IPS-18c (cell line): ENCODE measurements around the gene SOX1.

Experiments used
- H3K4me3 ChIP-seq: 2 replicates; pipeline ENCODE4 v1.7.0; 2013; ENCODE audit warnings: low read depth, mild to moderate bottlenecking, low read length, moderate library complexity; ENCODE audit not compliant: insufficient read depth
- H3K9me3 ChIP-seq: one replicate; pipeline ENCODE4 v1.6.1; 2013; ENCODE audit warnings: mild to moderate bottlenecking, low read length, moderate library complexity; ENCODE audit not compliant: control insufficient read depth, insufficient read depth

Gene SOX1

DNA sequence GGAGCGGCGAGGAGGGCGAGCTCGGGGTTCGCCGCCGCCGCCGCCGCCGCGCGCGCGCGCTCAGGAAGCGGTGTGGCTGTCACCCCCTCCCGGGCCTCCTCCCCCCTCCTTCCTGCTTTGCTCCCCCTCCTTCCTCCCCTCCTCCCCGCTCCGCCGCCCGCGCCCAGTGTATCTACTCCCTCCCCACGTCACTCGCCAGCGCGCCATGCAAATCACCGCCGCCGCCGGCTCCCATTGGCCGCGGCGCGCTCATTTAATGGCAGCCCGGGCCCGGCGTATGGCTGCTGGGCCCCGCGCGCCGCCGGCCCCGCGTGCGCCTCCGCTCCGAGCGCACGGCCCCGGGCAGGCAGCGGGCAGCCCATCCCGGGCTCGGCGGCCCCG, 335 bp upstream of the SOX1 start:
- H3K4me3 ChIP-seq, result peak overlapping the region; percentile 49
- H3K9me3 ChIP-seq, result no peaks in the 10 kb centered on the region

- Histone ChIP-seq H3K4me3 (peak overlapping the region; percentile 31; the same call in 1 of the 2 replicates), H3K9me3 (peaks cover under 1% of the 10 kb centered on the region)
These were observed 1.1 kb downstream of the SOX1 start for GRCh38 chr13:112067871-112068539.

DNA sequence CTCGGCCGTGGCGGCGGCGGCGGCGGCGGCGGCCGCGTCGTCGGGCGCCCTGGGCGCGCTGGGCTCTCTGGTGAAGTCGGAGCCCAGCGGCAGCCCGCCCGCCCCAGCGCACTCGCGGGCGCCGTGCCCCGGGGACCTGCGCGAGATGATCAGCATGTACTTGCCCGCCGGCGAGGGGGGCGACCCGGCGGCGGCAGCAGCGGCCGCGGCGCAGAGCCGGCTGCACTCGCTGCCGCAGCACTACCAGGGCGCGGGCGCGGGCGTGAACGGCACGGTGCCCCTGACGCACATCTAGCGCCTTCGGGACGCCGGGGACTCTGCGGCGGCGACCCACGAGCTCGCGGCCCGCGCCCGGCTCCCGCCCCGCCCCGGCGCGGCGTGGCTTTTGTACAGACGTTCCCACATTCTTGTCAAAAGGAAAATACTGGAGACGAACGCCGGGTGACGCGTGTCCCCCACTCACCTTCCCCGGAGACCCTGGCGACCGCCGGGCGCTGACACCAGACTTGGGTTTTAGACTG, 1.7 kb downstream of the SOX1 start:
- Histone ChIP-seq H3K9me3 (peaks cover 2% of the 10 kb centered on the region), H3K4me3 (peak overlapping the region; percentile 0; the same call in 1 of the 2 replicates)

DNA sequence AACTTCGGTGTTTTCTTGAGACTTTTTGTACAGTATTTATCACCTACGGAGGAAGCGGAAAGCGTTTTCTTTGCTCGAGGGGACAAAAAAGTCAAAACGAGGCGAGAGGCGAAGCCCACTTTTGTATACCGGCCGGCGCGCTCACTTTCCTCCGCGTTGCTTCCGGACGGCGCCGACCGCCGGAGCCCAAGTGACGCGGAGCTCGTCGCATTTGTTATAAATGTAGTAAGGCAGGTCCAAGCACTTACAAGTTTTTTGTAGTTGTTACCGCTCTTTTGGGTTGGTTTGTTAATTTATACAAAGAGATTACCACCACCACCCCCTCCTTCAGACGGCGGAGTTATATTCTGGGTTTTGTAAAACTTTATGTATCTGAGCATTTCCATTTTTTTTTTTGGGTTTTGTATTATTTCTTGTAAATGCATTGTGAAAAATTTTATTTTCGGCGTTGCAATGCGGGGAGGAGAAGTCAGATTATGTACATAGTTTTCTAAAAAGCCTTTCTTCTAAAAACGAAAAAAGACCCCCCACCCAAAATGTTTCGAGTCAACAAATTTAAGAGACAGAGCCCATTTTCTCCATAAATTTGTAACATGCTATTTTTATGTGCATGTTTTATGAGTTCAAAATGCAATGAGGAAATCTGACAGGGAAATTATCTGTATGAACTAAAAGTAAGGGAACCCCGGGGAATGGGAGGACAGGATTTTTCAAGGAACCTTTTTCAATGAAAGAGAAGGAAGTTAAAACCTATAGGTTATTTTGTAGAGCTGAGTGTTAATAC, 2.3 kb downstream of the SOX1 start:
- H3K4me3 ChIP-seq, result peak overlapping the region; percentile 0; the same call in 1 of the 2 replicates
- peaks cover 2% of the 10 kb centered on the region for H3K9me3 ChIP-seq

GRCh38 chr13:112069845-112070251, 2.9 kb downstream of the SOX1 start:
- peaks cover 2% of the 10 kb centered on the region for H3K9me3 ChIP-seq
- no peak overlapping the region; the same call in 1 of the 2 replicates for H3K4me3 ChIP-seq

GRCh38 chr13:112071102-112071722, 4.3 kb downstream of the SOX1 start:
- H3K4me3 ChIP-seq, result no peak overlapping the region
- peaks cover 2% of the 10 kb centered on the region for H3K9me3 ChIP-seq

DNA sequence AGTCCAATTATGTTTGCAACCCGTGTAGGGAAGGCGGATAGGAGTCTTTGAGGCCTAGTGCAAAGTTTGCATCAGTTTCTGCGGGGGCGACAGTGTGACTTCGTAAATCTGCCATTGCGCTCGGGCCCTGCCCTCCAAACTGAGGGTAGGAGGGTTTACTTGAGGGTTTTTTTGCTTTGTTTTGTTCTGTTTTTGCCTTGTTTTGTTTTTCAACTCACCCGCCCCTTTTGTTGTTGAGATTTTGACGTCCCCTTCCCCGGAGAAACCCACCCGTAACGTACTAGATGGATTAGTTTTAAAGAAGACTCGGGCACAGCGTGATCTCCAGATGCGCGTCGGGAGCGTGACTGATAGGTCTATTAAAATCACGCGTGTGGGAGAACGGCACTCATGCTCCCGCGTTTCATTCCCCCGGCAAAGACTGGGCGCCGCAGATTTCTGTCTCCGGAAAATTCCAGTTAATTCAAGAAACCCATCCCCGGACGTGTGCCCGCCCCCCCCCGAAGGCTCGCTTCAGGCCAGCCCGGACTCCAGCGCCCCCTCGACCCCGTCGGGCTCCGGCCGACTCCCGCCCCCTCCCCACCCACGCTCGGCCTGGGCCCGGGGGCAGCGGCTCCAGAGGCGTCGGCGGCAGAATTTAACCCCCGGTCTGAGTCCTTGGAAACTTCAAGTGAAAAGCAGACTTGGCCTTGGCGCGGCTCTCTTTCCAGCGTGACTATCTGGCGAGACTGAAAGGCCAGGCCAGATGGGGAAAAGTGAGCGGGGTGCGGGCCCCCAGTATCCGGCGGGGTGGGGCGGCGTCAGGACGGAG, 5.0 kb downstream of the SOX1 start:
- Histone ChIP-seq H3K4me3 (peak overlapping the region; percentile 58), H3K9me3 (peaks cover 2% of the 10 kb centered on the region)

DNA sequence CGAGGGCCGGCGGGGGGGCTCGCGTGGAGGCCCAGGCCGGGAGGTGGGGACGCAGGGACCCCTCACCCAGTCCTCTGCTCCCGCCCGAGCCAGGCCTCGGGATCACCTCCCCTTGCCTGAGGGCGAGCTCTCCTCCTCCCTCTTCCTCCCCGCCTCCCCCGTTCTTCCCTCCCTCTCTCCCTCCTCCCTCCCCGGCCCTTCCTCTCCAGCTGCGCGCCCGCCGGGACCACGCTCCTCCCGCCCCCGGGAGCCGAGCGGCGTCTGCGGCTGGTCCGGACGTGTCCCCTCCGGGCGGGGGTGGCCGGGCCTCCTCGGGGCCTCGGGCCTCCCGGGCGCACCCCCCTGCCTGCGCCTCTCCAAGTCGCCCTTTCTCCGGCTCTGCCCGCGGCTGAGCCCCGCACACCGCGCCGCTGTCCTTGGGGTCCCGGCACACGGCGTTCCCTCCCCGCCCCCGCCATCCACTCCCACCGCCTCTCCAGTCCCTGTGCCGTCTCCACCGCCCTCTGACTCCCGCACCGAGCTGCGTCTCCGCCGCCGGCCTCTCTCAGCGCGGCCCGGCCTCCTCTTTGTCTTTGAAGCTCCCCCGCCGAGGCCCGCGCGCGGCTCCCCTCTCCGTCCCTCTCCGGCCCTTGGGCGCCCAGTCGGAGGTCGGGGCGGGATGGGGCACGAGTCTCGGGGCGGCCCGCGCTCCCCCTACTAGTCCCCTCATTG, 5.7 kb downstream of the SOX1 start:
- H3K4me3 ChIP-seq, result peak overlapping the region; percentile 58

DNA sequence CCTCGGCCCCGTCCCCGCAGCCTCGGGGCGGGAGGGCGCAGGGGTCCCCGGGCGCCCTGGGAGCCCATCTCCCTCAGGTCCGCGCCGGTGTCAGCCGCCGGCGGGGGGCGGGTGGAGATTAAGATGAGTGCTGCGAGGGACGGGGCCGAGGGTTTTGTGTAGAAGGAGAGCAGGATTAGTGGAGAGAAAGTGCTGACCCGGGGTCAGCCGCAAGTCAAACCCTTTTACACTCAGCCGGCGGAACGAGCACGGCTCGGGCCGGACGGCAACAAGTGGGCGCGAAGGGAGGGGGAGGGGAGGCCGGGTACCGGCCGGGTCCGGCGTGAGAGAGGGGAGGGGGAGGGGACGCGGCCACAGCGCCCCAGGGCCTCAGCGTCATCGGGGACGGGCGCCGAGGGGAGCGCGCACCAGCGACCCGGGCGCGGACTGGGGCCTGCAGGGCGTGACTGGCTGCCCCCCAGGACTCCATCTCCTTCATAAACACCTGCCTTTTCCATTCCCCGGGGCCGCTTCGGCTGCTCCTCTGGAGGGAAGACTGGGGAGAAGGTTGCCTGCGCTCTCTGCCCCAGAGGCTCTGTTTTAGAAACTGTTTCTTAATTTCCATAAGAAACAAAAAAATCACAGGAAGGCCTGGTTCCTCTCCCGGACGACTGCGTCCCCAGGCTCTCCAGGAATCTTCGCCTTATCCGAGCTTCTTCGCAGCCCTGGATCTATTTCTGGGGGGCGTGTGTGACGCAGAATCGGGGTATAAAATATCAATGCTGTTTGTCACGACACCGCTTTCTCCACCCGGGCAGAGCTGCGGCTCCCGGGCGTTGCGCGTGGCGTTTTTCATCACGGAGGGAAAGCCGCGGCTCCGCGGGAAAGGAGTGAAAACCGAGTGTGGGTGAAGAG, 6.5 kb downstream of the SOX1 start:
- Histone ChIP-seq H3K9me3 (peaks cover 2% of the 10 kb centered on the region), H3K4me3 (peak overlapping the region; percentile 58)

More for the DNA sequence above, 5.7 kb downstream of the SOX1 start:
- H3K9me3 ChIP-seq, result peaks cover 2% of the 10 kb centered on the region

DNA sequence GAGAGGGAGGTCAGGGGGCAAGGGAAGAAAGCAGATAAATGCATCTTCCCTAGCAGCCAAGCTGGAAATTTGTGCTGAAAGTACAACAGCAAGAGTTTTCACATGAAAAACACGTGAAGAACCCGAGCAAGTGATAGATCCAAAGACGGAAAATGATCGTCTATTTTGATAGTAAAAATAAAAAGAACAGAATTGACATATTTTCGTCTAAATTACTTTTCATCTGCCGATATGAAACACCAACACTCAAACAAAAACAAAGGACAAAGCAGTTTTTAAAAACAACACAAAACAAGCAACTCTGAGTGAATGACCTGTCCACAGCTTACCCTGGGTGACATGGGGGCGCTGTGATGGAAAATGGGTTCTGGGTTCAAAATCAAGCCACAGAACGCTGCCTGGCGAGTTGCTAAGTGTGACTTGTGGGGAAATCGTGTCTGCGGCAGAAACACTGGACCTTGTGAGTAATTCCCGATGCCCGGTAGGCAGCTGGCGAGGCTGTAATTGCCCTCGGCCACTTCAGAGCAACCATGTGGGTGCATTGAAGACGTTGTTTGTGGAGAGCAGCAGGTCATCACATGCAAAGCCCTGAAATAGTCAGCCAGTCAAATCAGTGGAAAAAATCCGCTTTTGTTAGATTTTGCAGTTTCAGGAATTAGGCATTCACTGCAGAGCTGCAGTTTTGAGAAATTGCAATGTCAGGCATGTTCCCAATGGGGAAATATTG, 7.4 kb downstream of the SOX1 start:
- peak overlapping the region; percentile 58 for H3K4me3 ChIP-seq
- peaks cover 2% of the 10 kb centered on the region for H3K9me3 ChIP-seq

GRCh38 chr13:112077729-112078128, 10.8 kb downstream of the SOX1 start:
- H3K4me3 ChIP-seq, result no peak overlapping the region
- H3K9me3 ChIP-seq, result peaks cover 2% of the 10 kb centered on the region

DNA sequence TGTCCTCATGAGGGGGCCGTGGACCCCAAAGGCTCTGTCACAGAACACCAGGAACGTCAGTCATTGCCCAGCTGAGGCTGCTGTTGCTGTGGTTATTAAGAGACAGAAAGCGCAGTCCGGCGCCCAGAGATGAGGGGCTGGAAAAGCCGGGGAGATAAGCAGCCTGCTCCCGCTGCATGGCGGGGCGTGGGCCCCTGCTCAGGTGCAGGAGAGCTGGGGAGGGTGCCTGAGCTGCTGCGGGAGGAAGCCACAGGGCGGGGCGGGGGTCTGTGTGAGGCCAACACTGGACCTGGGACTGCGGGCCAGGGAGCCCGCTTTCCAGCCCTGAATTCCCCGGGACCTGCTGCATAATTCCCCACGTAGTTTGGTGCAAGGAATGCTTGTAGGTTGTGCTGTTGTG, 11.3 kb downstream of the SOX1 start:
- Histone ChIP-seq H3K4me3 (no peak overlapping the region), H3K9me3 (no peaks in the 10 kb centered on the region)

- H3K4me3 ChIP-seq, result no peak overlapping the region
- no peaks in the 10 kb centered on the region for H3K9me3 ChIP-seq
These were observed 12.1 kb downstream of the SOX1 start for GRCh38 chr13:112078879-112079531.

- H3K4me3 ChIP-seq, result no peak overlapping the region
- H3K9me3 ChIP-seq, result no peaks in the 10 kb centered on the region
These were observed 12.7 kb downstream of the SOX1 start for GRCh38 chr13:112079696-112080095.

- H3K4me3 ChIP-seq, result no peak overlapping the region
- H3K9me3 ChIP-seq, result peaks cover 4% of the 10 kb centered on the region
These were observed 17.0 kb downstream of the SOX1 start for GRCh38 chr13:112083971-112084370.
